GM19372 (cell line): ENCODE measurements around the gene GOLIM4.
"Not testable (repeated sequence)": the region's sequence is repeated elsewhere in the genome, so short reads cannot be mapped to it uniquely, and the experiment has no call there.

ENCODE experiments used
- ATAC-seq: cut with Tn5 transposase; IDR thresholded peaks from one replicate; pipeline ENCODE4 v1.9.1; 2021; ENCODE audit warnings: mild to moderate bottlenecking, low read depth, moderate library complexity; ENCODE audit not compliant: unreplicated experiment

GOLIM4 gene, protein sequence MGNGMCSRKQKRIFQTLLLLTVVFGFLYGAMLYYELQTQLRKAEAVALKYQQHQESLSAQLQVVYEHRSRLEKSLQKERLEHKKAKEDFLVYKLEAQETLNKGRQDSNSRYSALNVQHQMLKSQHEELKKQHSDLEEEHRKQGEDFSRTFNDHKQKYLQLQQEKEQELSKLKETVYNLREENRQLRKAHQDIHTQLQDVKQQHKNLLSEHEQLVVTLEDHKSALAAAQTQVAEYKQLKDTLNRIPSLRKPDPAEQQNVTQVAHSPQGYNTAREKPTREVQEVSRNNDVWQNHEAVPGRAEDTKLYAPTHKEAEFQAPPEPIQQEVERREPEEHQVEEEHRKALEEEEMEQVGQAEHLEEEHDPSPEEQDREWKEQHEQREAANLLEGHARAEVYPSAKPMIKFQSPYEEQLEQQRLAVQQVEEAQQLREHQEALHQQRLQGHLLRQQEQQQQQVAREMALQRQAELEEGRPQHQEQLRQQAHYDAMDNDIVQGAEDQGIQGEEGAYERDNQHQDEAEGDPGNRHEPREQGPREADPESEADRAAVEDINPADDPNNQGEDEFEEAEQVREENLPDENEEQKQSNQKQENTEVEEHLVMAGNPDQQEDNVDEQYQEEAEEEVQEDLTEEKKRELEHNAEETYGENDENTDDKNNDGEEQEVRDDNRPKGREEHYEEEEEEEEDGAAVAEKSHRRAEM

DNA sequence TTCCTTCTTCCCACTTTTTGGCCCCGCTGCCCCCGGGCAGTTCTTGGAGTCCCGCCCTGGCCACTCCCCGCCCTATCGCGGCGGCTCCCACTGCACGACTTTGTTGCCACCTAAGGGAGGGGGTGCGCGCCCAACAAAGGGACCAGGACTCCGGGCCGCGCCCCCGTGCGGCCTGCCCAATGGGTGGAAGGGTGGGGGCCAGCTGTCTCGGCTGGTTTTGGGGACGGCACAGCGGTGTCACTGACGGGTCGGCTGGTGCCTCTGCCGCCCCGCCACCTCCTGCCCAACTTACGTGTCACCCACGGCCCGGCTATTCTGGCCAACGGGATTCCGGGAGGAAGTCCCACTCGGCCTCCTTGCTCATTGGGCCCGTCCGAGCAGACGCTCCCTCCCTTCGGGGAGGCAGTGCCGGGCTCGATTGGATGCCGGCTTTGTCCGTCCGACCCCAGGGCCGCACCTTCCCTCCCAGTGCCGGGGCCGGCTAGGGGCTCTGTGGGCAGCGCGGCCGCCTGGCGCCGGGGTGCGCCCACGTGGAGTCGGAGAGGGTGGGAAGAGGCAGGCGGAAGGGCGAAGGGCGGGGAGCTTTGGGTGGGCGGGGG lies at the start of gene GOLIM4:
Gene GOLIM4 (minus strand): TSS at position 314 of the 599 bp plus-strand sequence. CDS start 639 bp downstream, outside the sequence.
- peak; percentile 76 for ATAC-seq

DNA sequence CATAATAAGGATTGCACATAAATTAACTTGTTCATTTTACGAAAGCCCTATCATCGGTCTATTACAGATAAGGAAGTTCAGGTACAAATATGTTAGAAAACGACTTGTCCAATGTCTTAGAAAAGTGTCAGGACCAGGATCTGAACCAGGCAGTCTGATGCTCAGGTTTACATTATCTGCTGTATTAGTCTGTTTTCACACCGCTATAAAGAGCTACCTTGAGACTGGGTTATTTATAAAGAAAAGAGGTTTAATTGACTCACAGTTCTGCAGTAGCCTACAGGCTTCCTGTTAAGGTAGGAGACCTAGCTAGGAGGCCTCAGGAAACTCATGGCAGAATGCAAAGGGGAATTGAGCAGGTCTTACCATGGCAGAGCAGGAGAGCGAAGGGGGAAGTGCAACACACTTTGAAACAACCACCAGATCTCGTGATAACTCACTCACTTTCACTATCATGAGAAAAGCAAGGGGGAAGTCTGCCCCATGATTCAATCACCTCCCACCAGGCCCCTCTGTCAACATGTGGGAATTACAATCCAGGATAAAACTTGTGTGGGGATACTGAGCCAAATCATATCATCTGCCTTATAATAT lies 45.8 kb upstream of the GOLIM4 start:
- no peak for ATAC-seq

DNA sequence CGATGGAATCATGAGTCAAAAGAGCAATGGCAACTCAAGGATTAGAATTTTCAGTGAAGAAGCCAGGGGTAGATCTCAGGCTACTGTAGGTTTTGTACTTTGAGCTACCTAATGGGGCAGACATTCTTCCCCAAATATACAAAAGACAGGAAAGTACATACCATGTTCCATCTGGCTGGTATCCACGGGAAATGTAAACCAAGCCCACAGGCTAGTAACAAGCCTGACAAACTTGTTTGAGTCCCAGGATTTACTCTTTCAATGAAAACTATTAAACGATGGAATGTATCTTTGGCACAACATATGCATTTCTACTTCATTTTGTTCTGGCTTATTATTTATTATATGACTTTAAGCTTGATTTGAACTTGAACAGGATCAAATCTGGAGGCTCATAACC lies 44.2 kb upstream of the GOLIM4 start:
- no peak for ATAC-seq

DNA sequence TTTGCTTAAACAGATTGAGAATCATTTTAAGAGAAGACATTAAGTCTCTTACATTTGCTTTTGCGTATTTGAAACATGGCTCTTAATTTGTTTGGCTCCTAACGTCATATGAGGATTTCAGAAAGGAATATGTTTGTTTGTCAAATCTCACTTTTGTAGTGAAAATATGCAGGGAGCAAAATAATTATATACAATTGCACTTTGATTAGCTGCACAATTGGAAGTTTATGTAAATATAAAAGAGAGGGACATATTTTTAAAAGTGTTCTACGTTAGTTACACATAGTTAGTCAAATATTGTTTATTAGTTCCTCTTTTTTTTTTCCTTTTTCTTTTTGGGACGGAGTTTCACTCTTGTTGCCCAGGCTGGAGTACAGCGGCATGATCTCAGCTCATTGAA lies 42.7 kb upstream of the GOLIM4 start:
- no peak for ATAC-seq

DNA sequence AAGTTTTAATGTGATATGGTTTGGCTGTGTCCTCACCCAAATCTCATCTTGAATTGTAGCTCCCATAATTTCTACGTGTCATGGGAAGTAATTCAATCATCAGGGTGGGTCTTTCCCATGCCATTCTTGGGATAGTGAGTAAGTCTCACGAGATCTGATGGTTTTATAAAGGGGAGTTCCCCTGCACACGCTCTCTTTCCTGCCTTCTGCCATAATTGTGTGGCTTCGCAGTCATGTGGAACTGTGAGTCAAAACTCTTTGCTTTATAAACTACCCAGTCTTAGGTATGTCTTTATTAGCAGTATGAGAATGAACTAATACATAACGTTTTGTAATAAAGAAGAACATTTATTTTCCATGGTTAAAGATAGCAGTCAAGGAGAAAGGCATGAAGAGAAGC lies 39.2 kb upstream of the GOLIM4 start:
- no peak for ATAC-seq

DNA sequence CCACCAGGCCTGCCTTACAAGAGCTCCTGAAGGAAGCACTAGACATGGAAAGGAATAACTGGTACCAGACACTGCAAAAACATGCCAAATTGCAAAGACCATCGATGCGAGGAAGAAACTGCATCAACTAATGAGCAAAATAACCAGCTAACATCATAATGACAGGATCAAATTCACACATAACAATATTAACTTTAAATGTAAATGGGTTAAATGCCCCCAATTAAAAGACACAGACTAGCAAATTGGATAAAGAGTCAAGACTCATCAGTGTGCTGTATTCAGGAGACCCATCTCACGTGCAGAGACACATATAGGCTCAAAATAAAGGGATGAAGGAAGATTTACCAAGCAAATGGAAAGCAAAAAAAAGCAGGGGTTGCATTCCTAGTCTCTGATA lies 34.5 kb upstream of the GOLIM4 start:
- not testable (repeated sequence) for ATAC-seq

DNA sequence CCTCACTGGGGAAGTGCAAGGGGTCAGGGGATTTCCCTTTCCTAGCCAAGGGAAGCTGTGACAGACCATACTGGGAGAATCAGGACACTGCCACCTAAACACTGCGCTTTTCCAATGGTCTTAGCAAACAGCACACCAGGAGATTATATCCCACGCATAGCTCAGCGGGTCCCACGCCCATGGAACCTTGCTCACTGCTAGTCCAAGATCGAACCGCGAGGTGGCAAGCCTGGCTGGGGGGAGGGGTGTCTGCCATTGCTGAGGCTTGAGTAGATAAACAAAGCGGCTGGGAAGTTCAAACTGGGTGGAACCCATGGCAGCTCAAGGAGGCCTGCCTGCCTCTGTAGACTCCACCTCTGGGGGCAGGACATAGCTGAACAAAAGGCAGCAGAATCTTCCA lies 32.7 kb upstream of the GOLIM4 start:
- ATAC-seq: not testable (repeated sequence)

DNA sequence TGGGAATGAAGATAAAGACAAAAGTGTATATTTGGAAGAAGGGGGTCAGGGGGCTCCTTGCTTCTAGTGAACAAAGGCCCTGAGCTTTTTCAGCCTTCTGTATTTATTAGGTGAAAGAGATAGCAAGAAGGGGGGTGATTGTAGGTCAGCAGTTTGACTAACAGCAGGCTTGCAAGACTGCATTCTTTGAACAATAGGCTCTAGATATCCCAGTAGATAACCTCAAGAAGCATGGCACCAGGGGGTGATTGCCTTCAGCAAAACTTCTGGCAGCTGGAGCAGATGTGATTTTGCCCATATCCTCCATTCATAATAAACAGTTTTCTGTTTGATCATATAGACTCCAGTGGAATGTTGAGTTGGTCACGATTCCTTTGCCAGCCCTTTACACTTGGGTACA lies 31.7 kb upstream of the GOLIM4 start:
- no peak for ATAC-seq

DNA sequence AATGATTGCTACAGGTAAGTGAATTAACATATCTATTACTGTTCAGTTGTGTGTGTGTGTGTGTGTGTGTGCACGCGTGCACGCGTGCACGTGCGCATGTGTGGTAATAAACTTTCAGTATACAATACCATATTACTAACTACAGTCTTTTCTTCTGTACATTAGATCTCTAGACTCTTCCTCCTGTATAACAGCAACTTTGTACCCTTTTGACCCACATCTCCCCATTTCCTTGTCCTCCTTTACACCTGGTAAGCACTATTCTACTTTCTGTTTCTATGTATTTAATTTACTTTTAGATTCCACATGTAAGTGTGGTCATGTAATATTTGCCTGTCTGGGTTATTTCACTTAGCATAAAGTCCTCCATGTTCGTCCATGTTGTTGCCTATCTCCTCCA lies 29.1 kb upstream of the GOLIM4 start:
- no peak for ATAC-seq

DNA sequence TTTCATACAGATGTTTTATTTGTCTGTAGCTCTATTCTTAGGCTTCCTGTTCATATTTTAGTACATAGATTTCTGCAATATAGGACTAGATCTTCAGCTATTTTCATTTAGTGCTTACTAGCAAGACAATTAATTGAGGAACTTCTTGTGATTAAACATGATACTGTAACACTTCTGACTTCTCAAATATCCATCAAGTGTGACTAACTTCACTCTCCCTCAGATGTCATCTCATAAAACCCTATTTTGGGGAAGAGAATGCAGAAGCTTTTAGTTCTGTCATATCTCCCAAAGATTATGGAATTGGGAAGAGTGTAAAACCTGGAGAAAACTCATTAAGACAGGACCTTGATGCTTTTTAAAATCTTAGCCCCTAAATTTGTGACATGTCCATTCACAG lies 28.6 kb upstream of the GOLIM4 start:
- ATAC-seq: no peak

DNA sequence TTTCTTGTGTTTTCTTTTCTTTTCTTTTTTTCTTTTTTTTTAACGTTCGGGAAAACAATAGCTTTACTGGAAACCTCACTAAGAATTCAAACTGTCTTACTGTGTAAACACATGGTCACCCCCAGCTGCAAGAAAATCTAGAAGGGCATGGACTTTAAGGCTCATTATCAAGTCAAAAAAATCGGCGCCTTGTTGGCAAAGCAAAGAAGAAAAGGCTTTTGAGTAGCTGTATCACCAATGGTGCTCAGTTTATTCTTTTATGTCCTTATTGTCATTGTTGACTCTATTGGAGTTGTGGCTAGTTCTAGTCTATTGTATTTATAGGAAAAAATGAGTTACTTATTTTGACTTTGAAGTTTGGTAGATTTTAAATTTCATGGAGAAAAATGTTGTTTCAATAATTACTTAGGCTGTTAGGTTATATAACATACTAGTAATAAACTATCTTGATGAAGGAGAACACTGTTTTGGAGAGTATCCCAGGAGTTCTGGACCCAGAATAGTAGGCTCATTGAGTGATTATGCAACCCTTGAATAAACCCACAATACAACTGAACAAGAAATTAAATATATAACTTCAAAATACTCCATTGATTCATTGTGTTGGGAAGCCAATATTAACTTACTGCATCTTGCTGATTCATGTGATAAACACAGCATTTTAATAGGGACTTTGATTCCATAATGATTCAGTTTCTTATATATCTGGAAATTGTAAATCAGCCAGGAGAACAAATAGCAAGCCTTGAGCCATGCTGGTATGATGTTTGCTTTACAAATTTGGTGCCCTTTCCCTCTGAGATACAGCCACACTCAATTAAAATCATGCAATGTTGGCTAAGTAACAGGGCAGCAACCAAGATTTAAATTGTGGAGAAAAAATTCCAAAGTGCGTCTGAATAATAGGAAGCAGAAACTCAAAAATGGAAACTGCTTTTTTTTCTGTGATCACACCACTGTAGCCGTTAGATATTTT lies 27.8 kb upstream of the GOLIM4 start:
- no peak for ATAC-seq

DNA sequence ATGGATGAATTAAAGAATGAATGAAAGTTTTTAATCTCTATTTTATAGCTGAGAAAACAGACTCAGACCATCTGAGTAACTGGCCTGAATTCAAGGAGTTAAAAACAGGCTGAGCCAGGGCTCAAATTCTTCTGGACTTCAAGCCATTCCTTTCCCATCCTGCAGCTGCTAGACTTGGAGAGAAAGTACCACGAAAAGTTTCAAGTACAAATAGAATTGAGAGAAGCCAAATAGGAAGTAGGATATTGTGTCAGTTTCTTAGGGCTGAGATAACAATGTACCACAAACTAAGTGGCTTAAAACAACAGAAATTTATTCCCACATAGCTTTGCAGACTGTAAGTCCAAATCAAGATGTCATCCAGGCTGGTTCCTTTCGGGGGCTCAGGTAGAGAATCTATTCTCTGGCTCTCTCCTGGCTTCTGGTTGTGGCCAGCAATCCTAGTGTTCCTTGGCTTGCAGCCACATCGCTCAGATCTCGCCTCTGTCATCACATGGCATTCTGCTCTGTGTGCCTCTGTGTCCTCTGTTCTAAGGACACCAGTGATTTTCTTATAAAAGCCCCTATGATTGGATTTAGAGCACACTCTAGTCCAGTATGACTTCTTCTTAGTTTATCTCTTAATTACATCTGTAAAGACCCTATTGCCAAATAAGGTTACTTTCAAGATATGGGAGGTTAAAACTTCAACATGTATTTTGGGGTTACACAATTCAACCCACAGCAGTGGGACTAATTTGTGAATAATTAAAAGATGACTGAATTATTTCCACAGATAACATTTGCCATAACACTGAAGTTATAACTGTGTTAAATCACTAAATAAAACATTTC lies 25.7 kb upstream of the GOLIM4 start:
- ATAC-seq: no peak

DNA sequence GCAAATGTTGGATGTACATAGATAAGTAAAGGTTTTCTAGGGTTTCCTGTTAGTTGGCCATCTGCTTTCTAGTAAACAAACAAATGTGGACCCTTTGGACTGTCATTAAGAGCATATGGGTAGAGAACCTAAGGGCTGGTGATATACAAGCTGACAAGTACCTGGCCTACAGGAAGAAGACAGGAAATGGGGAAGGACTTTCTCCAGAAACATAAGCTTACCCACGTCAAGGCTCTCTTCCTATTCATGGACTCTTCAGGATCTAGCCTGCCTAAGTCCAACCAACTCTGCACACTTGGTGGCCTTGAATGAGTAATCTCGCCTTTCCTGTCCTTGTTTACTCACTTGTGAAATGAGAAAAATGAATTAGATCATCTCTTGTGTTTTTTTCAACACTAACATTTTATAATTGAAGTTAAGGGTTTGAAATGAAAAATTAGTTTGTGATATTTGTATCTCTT lies 22.2 kb upstream of the GOLIM4 start:
- ATAC-seq: no peak

DNA sequence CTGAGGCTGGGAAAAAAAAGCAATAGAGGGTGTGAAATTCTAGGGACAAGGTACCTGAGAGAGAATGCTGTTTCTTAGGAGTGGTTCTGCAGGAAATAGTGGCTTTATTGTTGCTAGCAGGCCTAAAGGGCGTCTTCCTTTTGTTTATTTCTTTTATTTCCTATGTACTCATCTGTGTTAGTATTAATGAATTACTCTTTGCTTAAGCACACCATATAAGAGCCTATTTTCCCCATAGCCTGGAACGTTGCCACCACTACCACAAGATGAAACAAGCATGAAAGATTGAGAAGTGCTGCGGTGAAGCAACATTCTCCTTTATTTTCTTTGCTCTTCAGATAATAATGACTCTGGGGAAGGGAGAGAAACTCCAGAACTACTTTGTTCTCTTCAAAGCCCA lies 21.3 kb upstream of the GOLIM4 start:
- ATAC-seq: no peak

DNA sequence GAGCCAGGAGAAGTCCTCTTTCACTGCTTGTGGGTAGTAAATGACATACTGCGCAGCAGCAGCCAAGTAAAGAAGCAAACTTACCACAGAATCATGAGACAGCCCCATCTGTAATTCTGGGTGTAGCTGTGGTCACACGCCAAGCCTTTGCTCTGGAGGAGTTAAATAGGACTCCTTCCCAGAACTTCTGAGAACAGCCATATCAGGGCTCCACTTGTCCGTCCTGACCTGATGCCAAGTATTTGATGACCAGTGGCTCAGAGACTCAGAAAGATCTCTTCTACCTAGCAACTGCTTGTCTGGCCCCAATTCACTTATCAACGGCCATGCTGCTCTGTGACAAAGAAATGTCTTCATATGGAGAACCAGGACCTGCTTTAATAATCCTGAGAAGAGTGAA lies 20.6 kb upstream of the GOLIM4 start:
- no peak for ATAC-seq

DNA sequence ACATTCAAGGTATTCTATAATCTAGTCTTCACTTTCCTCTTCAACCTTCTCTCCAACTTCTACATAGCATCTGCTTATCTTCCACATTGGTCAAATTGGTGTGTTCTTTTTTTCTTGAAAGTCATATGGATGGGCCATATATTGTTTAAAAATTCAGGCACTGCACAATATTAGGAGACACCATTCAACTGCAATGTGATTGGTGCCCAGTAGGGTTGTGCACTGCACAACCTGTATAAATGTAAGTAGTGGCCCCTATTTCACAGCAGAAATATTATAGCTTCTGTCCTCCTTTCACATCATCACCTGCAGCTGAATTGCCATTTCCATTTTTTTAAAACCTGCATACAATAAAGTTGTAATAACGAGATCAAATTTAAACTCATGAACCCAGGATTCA lies 18.1 kb upstream of the GOLIM4 start:
- no peak for ATAC-seq

DNA sequence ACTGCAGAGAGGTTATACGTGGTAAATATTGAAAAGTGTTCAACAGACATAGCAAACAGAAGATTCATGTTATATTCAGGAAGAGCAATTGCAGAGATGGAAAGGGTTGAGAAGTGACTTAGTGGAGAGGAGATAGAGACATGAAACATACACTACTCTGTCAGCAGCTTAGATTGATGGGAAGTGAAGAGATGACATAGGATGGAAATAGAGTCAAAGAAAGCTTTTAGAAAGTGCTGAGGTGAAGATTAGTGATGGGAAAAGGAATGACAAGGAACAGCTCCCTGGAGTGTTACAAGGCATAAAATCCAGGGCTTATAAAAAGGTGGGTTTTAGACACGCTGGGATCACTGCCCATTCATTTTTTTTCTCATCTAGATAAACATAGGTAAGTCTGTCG lies 17.2 kb upstream of the GOLIM4 start:
- no peak for ATAC-seq

DNA sequence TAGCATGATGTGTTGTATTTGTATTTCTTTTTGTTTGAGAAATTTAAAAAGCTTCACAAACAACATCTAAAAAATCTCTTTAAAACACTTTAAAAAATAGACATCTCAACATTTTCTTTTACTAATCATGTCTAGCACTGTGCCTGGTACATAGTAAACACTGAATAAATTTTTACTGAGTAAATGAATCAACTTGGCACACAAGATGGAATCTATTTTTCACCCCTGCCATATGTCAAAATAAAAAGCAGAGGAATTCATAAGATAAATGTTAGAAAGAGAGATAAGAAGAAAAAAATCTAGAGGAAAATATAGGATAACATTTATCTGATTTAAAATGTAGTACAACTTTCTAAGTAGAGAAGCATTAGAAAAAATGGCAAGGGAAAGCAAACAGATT lies 8.6 kb upstream of the GOLIM4 start:
- ATAC-seq: no peak

DNA sequence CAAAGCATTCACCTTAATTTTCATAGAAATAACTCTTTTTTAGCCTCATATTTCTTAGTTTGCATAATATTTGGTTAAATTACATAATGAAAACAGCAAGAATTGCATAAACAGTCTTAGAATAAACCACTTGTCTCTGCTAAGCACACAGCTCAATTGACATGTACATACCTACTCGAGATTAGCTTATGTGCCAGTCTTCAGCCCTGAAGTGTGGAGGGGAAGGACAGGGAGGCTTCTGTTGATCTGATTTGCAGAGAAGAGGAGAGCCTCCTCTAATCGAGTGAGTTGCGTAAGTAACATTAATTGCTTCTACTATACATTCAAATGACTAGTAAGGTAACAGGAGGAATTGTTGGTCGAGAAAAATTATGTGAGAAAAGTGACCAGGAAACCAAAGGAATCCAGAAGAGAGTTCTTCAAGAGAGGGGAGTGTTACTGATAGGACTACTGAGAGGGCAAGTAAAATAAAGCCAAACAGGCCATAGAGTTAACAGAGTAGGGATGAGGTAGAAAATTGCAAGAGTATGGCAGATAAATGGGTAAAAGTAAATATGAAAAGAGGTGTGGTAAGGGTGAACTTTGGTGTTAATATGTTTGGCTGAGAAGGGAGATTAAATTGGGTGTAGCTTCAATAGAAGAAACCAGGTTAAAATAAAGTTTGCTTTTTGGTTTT lies 7.1 kb upstream of the GOLIM4 start:
- ATAC-seq: no peak
